Loucy (cell line): ENCODE measurements around the gene ANKRD13D.

Experiments
- H2AFZ ChIP-seq: fragments of 200-600 bp; sonication (generic); 2 replicates; pipeline ENCODE4 v1.6.0; 2016; ENCODE audit warnings: antibody characterized with exemption, mild to moderate bottlenecking, low read length, moderate library complexity
- H3F3A ChIP-seq: fragments of 200-600 bp; 2 replicates; pipeline ENCODE4 v1.6.0; 2016; ENCODE audit warnings: antibody characterized with exemption, low read depth, mild to moderate bottlenecking
- H3K27me3 ChIP-seq: fragments of 200-600 bp; sonication (generic); 2 replicates; pipeline ENCODE4 v1.6.1; 2014; ENCODE audit warnings: low read length, mild to moderate bottlenecking; ENCODE audit not compliant: insufficient read depth, poor library complexity, severe bottlenecking
- H3K36me3 ChIP-seq: fragments of 200-600 bp; sonication (generic); 2 replicates; pipeline ENCODE4 v1.6.1; 2016; ENCODE audit warnings: low read length; ENCODE audit not compliant: insufficient read depth
- H3K4me1 ChIP-seq: fragments of 200-600 bp; sonication (generic); 2 replicates; pipeline ENCODE4 v1.5.1; 2014; ENCODE audit warnings: low read length, mild to moderate bottlenecking; ENCODE audit not compliant: insufficient read depth, poor library complexity, severe bottlenecking
- H3K4me2 ChIP-seq: fragments of 200-600 bp; sonication (generic); 2 replicates; pipeline ENCODE4 v1.6.0; 2014; ENCODE audit warnings: antibody characterized with exemption, low read length, low read depth, mild to moderate bottlenecking; ENCODE audit not compliant: poor library complexity, severe bottlenecking
- H3K4me3 ChIP-seq: fragments of 200-600 bp; sonication (generic); 2 replicates; pipeline ENCODE4 v1.5.1; 2014; ENCODE audit warnings: low read length, mild to moderate bottlenecking, mixed read lengths; ENCODE audit not compliant: poor library complexity, severe bottlenecking
- H3K79me2 ChIP-seq: fragments of 200-600 bp; sonication (generic); 2 replicates; pipeline ENCODE4 v1.6.1; 2014; ENCODE audit warnings: low read length; ENCODE audit not compliant: insufficient read depth
- H3K9ac ChIP-seq: fragments of 200-600 bp; sonication (generic); 2 replicates; pipeline ENCODE4 v1.6.0; 2014; ENCODE audit warnings: mild to moderate bottlenecking, low read depth, low read length, moderate library complexity; ENCODE audit not compliant: poor library complexity, severe bottlenecking
- H3K9me2 ChIP-seq: fragments of 200-600 bp; sonication (generic); replicated peaks from 2 replicates; pipeline ENCODE4 v1.6.1; 2016; ENCODE audit warnings: low read depth, low read length, mixed read lengths
- H3K9me3 ChIP-seq: fragments of 200-600 bp; sonication (generic); 2 replicates; pipeline ENCODE4 v1.6.1; 2014; ENCODE audit warnings: mild to moderate bottlenecking, antibody characterized with exemption, low read length, low read depth; ENCODE audit not compliant: insufficient read depth
- H4K20me1 ChIP-seq: fragments of 200-600 bp; sonication (generic); 2 replicates; pipeline ENCODE4 v1.6.0; 2014; ENCODE audit warnings: antibody characterized with exemption, low read length, mild to moderate bottlenecking; ENCODE audit not compliant: insufficient read depth, poor library complexity, severe bottlenecking
- EZH2phosphoT487 ChIP-seq: fragments of 200-600 bp; IDR thresholded peaks from 2 replicates; pipeline ENCODE4 v1.6.1; 2018; ENCODE audit warnings: antibody characterized with exemption, mild to moderate bottlenecking, moderate library complexity, borderline replicate concordance
- TF ChIP-seq, protein P1 (sequence below): fragments of 200-600 bp; sonication (generic); conservative IDR thresholded peaks from 2 replicates; pipeline ENCODE4 v1.5.1; 2014; ENCODE audit warnings: mild to moderate bottlenecking, antibody characterized with exemption, low read length

ANKRD13D gene

DNA sequence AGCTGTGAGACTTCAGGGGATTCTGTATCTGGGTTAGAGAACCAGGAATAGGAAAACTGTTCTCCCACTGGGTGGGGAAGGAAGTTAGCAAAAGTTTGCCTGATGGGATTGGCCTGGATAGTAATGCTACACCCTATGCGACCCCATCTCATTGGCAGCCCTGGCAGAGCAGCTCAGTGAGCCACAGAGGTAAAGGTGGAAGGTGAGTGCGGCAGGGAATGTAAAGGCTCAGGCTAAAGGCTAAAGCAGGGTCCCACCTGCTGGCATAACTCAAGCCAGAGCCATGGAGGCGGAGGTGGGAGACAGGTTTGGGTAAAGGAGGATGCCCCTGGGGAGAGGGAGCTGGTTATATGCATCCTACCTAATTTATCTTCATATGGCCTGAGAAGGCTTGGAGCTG lies 32.9 kb downstream of the ANKRD13D start:
- H2AFZ ChIP-seq: no peak overlapping the region
- no peaks in the 10 kb centered on the region for H3K27me3 ChIP-seq
- H3K4me1 ChIP-seq: peaks cover 9% of the 10 kb centered on the region
- no peaks in the 10 kb centered on the region for H4K20me1 ChIP-seq
- H3F3A ChIP-seq: no peaks in the 10 kb centered on the region
- no peaks in the 10 kb centered on the region for H3K9me2 ChIP-seq
- no peaks in the 10 kb centered on the region for H3K36me3 ChIP-seq
- no peak overlapping the region for H3K9ac ChIP-seq
- H3K4me2 ChIP-seq: no peak overlapping the region
- TF ChIP-seq, protein P1, sequence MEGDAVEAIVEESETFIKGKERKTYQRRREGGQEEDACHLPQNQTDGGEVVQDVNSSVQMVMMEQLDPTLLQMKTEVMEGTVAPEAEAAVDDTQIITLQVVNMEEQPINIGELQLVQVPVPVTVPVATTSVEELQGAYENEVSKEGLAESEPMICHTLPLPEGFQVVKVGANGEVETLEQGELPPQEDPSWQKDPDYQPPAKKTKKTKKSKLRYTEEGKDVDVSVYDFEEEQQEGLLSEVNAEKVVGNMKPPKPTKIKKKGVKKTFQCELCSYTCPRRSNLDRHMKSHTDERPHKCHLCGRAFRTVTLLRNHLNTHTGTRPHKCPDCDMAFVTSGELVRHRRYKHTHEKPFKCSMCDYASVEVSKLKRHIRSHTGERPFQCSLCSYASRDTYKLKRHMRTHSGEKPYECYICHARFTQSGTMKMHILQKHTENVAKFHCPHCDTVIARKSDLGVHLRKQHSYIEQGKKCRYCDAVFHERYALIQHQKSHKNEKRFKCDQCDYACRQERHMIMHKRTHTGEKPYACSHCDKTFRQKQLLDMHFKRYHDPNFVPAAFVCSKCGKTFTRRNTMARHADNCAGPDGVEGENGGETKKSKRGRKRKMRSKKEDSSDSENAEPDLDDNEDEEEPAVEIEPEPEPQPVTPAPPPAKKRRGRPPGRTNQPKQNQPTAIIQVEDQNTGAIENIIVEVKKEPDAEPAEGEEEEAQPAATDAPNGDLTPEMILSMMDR: no peak
- TF ChIP-seq EZH2phosphoT487: no peak
- H3K9me3 ChIP-seq: no peaks in the 10 kb centered on the region
- no peaks in the 10 kb centered on the region for H3K79me2 ChIP-seq
- H3K4me3 ChIP-seq: no peak overlapping the region

DNA sequence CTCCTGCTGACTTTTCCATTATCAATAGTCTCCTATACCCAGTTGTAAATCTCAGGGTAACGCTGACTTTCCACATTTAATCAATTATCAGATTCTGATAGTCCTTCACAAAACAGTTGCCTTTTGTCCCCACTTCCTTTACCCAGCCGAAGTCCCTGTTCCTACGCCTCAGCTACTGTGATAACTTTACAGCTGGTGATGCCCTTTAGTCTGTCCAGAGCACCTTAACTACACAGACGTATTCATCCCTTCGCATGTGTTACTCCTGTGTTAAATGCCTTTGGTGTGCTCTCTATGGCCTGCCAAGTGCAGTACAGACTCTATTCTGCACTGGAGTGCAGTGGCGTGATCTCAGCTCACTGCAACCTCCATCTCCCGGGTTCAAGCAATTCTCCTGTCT lies 34.4 kb downstream of the ANKRD13D start:
- H3K79me2 ChIP-seq: no peaks in the 10 kb centered on the region
- no peaks in the 10 kb centered on the region for H3F3A ChIP-seq
- H3K9ac ChIP-seq: no peak overlapping the region
- no peak overlapping the region for H3K4me3 ChIP-seq
- no peaks in the 10 kb centered on the region for H3K36me3 ChIP-seq
- no peaks in the 10 kb centered on the region for H3K9me3 ChIP-seq
- peaks cover 9% of the 10 kb centered on the region for H3K4me1 ChIP-seq
- H3K9me2 ChIP-seq: no peaks in the 10 kb centered on the region
- H3K4me2 ChIP-seq: no peak overlapping the region
- TF ChIP-seq, protein P1: no peak
- no peak for TF ChIP-seq EZH2phosphoT487
- H2AFZ ChIP-seq: no peak overlapping the region
- H3K27me3 ChIP-seq: no peaks in the 10 kb centered on the region
- H4K20me1 ChIP-seq: no peaks in the 10 kb centered on the region

DNA sequence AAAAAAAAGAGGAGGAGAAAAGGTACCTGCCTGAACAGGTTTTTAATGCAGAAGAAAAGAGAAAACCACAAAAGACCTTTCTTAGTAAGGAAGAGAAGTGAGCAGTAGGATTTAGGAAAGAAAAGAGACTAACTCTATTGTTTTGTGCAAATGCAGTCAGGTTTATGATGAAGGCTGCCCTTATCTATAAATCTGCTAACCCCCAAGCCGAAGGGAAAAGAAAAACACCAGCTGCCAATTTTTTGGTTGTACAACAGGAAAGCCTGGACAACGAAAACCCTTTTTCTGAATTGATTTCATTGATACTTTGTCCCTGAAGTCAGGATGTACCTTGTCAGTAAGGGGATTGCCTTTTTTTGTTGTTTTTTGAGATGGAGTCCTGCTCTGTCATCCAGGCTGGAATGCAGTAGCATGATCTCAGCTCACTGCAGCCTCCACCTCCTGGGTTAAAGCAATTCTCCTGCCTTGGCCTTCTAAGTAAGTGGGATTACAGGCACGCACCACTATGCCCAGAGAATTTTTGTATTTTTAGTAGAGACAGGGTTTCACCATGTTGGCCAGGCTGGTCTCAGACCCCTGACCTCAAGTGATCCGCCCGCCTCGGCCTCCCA lies 43.1 kb downstream of the ANKRD13D start:
- TF ChIP-seq, protein P1: no peak
- TF ChIP-seq EZH2phosphoT487: no peak
- H3K79me2 ChIP-seq: no peaks in the 10 kb centered on the region
- no peaks in the 10 kb centered on the region for H3K27me3 ChIP-seq
- H3K4me2 ChIP-seq: no peak overlapping the region
- no peak overlapping the region for H3K9ac ChIP-seq
- H3K4me1 ChIP-seq: no peaks in the 10 kb centered on the region
- H3K36me3 ChIP-seq: no peaks in the 10 kb centered on the region
- H3K4me3 ChIP-seq: no peak overlapping the region
- no peaks in the 10 kb centered on the region for H3K9me3 ChIP-seq
- H3K9me2 ChIP-seq: no peaks in the 10 kb centered on the region
- H3F3A ChIP-seq: no peaks in the 10 kb centered on the region
- H2AFZ ChIP-seq: no peak overlapping the region
- H4K20me1 ChIP-seq: no peaks in the 10 kb centered on the region
